IMR-90 (cell line): ENCODE measurements around the gene WFDC5. TPM values are rescaled to one million over a fixed set of nuclear protein-coding genes. Genes with fewer than 3 reads are reported as not detected.

Experiments
- ATAC-seq: fragments of 200-7000 bp; cut with Tn5 transposase; 2 replicates; pipeline ENCODE4 v1.9.1; 2020; ENCODE audit warnings: low read depth, mild to moderate bottlenecking, moderate library complexity
- BruUV-seq: library from RNA; stranded (reverse); fragments of 400-500 nt; replicated peaks from 2 replicates; lab custom pipeline; 2021; lab: Mats Ljungman, UMichigan
- CTCF ChIA-PET: fragments of 300-600 bp; formaldehyde crosslinking; extraction: SDS; loops from one replicate; lab custom pipeline; 2021; ENCODE audit warnings: antibody characterized with exemption; lab: Yijun Ruan, JAX
- POLR2A ChIA-PET: fragments of 300-600 bp; sonication (Branson Sonifier 250); formaldehyde crosslinking; loops from one replicate; lab custom pipeline; 2022; ENCODE audit warnings: antibody characterized with exemption; ENCODE audit not compliant: unreplicated experiment; lab: Charles Lee
- DNase-seq: peaks from one replicate; pipeline ENCODE4 v3.0.0; 2013
- H2AFZ ChIP-seq: replicated peaks from 2 replicates; pipeline ENCODE3; 2013; ENCODE audit warnings: low read length, mild to moderate bottlenecking; ENCODE audit not compliant: poor library complexity
- H2AK5ac ChIP-seq: 2 replicates; pipeline ENCODE4 v1.6.1; 2013; ENCODE audit warnings: low read depth, low read length, inconsistent platforms
- H2AK9ac ChIP-seq: replicated peaks from 2 replicates; pipeline ENCODE3; 2013; ENCODE audit warnings: mild to moderate bottlenecking, low read depth, low read length, moderate library complexity; ENCODE audit not compliant: poor library complexity
- H2BK120ac ChIP-seq: 2 replicates; pipeline ENCODE4 v1.6.1; 2013; ENCODE audit warnings: low read depth, low read length, inconsistent platforms
- H2BK15ac ChIP-seq: 3 replicates; pipeline ENCODE4 v1.6.1; 2013; ENCODE audit warnings: low read depth, low read length, inconsistent platforms
- H2BK20ac ChIP-seq: 2 replicates; pipeline ENCODE4 v1.6.1; 2013; ENCODE audit warnings: low read depth, mild to moderate bottlenecking, inconsistent platforms, low read length, moderate library complexity
- H2BK5ac ChIP-seq: 2 replicates; pipeline ENCODE4 v1.6.1; 2013; ENCODE audit warnings: mild to moderate bottlenecking, low read depth, low read length, inconsistent platforms; ENCODE audit not compliant: poor library complexity, severe bottlenecking
- H3K14ac ChIP-seq: replicated peaks from 2 replicates; pipeline ENCODE4 v1.6.1; 2013; ENCODE audit warnings: low read depth, low read length, inconsistent platforms
- H3K18ac ChIP-seq: 2 replicates; pipeline ENCODE4 v1.6.1; 2013; ENCODE audit warnings: low read depth, low read length, control low read depth
- H3K23ac ChIP-seq: 2 replicates; pipeline ENCODE4 v1.6.1; 2013; ENCODE audit warnings: low read depth, low read length, inconsistent platforms
- H3K27ac ChIP-seq: 2 replicates; pipeline ENCODE4 v1.5.1; 2013; ENCODE audit warnings: mild to moderate bottlenecking, control low read depth, low read length; ENCODE audit not compliant: insufficient read depth
- H3K27me3 ChIP-seq: 2 replicates; pipeline ENCODE4 v1.6.1; 2013; ENCODE audit warnings: low read length; ENCODE audit not compliant: control insufficient read depth, insufficient read depth
- H3K36me3 ChIP-seq: 2 replicates; pipeline ENCODE4 v1.6.1; 2013; ENCODE audit warnings: low read length, mixed read lengths; ENCODE audit not compliant: control insufficient read depth, insufficient read depth
- H3K4ac ChIP-seq: 2 replicates; pipeline ENCODE4 v1.6.1; 2013; ENCODE audit warnings: low read depth, low read length, inconsistent platforms
- H3K4me1 ChIP-seq: 2 replicates; pipeline ENCODE4 v1.6.1; 2013; ENCODE audit warnings: low read length, mixed read lengths; ENCODE audit not compliant: control insufficient read depth, insufficient read depth
- H3K4me2 ChIP-seq: 2 replicates; pipeline ENCODE4 v1.6.1; 2013; ENCODE audit warnings: low read depth, mild to moderate bottlenecking, control low read depth, low read length, moderate library complexity
- H3K4me3 ChIP-seq: 2 replicates; pipeline ENCODE4 v1.5.1; 2013; ENCODE audit warnings: low read depth, mild to moderate bottlenecking, control low read depth, low read length, moderate library complexity; ENCODE audit not compliant: insufficient read depth
- H3K56ac ChIP-seq: 2 replicates; pipeline ENCODE4 v1.6.1; 2013; ENCODE audit warnings: low read length, inconsistent platforms; ENCODE audit not compliant: insufficient read depth; ENCODE audit errors: extremely low read depth
- H3K79me1 ChIP-seq, 2 experiments: 2 replicates each; pipeline ENCODE4 v1.6.1; 2013; ENCODE audit warnings: low read length in 2 of 2, inconsistent platforms in 1 of 2, low read depth in 1 of 2
- H3K9ac ChIP-seq: 2 replicates; pipeline ENCODE4 v1.6.1; 2013; ENCODE audit warnings: low read depth, low read length, control low read depth
- H3K9me1 ChIP-seq: 2 replicates; pipeline ENCODE4 v1.6.1; 2013; ENCODE audit warnings: low read length, inconsistent platforms; ENCODE audit not compliant: insufficient read depth
- H3K9me3 ChIP-seq: 2 replicates; pipeline ENCODE4 v1.6.1; 2013; ENCODE audit warnings: low read length; ENCODE audit not compliant: control insufficient read depth, insufficient read depth
- H4K20me1 ChIP-seq: 2 replicates; pipeline ENCODE4 v1.6.1; 2013; ENCODE audit warnings: low read length, inconsistent platforms; ENCODE audit not compliant: insufficient read depth
- H4K5ac ChIP-seq: 2 replicates; pipeline ENCODE4 v1.6.1; 2013; ENCODE audit warnings: mild to moderate bottlenecking, low read depth, low read length, control low read depth
- H4K8ac ChIP-seq, 2 experiments: 2 replicates each; pipeline ENCODE4 v1.6.1; 2013; ENCODE audit warnings: low read depth in 2 of 2, low read length in 2 of 2, control low read depth in 1 of 2, inconsistent platforms in 1 of 2
- H4K91ac ChIP-seq: 2 replicates; pipeline ENCODE4 v1.6.1; 2013; ENCODE audit warnings: low read depth, low read length, inconsistent platforms; ENCODE audit not compliant: insufficient read depth
- FOS ChIP-seq: fragments of 150-350 bp; IDR thresholded peaks from 2 replicates; pipeline ENCODE4 v1.6.1; 2016; ENCODE audit warnings: low read depth, low read length
- whole genome bisulfite sequencing, 2 experiments: methylation state at CpG; one replicate each; pipeline versions ENCODE4 v1.1.5 to v1.1.7; 2013; ENCODE audit warnings: missing lambda C conversion rate in 2 of 2; ENCODE audit not compliant: insufficient read length in 1 of 2; ENCODE audit errors: extremely low coverage in 2 of 2; 5-methylcytosine and 5-hydroxymethylcytosine counted together
- dilution Hi-C: fragments of 300-500 bp; cut with HindIII; formaldehyde crosslinking; loops from one replicate; pipeline ENCODE4 v1.14.3; 2018; ENCODE audit warnings: low sequenced_read_pairs; ENCODE audit not compliant: unreplicated experiment
- in situ Hi-C: fragments of 300-500 bp; cut with MboI; formaldehyde crosslinking; loops from 3 replicates; pipeline ENCODE4 v1.14.3; 2019; ENCODE audit warnings: low sequenced_read_pairs, inconsistent platforms, mixed read lengths
- intact Hi-C: fragments of 100-400 bp; cut with micrococcal nuclease; formaldehyde crosslinking; loops from 2 replicates; pipeline ENCODE4 v1.10.0; 2022
- polyA plus RNA-seq, 3 experiments: library from polyadenylated mRNA; depleted of rRNA; stranded (reverse); fragments of >200 nt; gene quantifications; 2 replicates each; pipeline ENCODE4 v1.2.3, GENCODE V29; 2012; ENCODE audit warnings: low replicate concordance in 1 of 3
- total RNA-seq: library from RNA; depleted of rRNA; stranded (reverse); fragments of >200 nt; gene quantifications from 2 replicates; pipeline ENCODE4 v1.2.3, GENCODE V29; 2012

WFDC5 gene
- total and polyA plus RNA-seq, 2 of the 4 experiments (the other 2 are of a cell fraction) = not detected

DNA sequence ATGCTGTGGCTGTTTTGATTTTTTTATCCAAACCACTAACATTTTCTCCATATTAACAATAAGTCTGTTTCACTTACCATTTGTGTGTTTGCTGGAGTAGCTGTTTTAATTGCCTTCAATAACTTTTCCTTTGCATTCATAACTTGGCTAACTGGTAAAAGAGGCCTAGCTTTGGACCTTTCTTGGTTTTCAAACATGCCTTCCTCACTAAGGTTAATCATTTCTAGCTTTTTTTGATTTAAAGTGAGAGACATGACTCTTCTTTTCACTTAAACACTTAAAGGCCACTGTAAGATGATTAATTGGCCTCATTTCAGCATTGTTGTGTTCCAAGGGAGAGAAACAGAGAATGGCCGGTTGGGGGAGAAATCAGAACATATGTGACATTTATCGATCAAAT lies 6.4 kb upstream of the WFDC5 start:
- Histone ChIP-seq H4K91ac (no peak overlapping the region), H3K4ac (no peak overlapping the region), H2AFZ (no peak overlapping the region), H3K36me3 (no peaks in the 10 kb centered on the region), H4K8ac (no peak overlapping the region), H3K23ac (no peak overlapping the region), H3K27me3 (peaks cover 25% of the 10 kb centered on the region), H2BK20ac (no peak overlapping the region), H3K9me3 (no peaks in the 10 kb centered on the region), H2AK5ac (no peak overlapping the region), H3K4me2 (no peak overlapping the region), H2BK120ac (no peak overlapping the region), H3K27ac (no peak overlapping the region), H3K4me1 (no peaks in the 10 kb centered on the region), H3K4me3 (no peak overlapping the region), H4K5ac (no peak overlapping the region), H4K20me1 (no peaks in the 10 kb centered on the region), H3K9me1 (no peaks in the 10 kb centered on the region), H3K9ac (no peak overlapping the region), H3K18ac (no peak overlapping the region), H2BK5ac (no peak overlapping the region), H3K79me1 (no peaks in the 10 kb centered on the region), H2BK15ac (no peak overlapping the region), H2AK9ac (no peak overlapping the region), H3K56ac (no peak overlapping the region), H3K14ac (no peak overlapping the region)
- no TSS peak for BruUV-seq
- dilution Hi-C loops = no loop called here
- CTCF ChIA-PET = interaction anchor here (1.1 kb wide), 1 partner anchor 10 kb away, joined by 3 read pairs; no protein-coding TSS in a partner anchor
- intact Hi-C loops = loop anchor here (10.0 kb wide), 1 partner anchor 153 kb away; no protein-coding TSS in a partner anchor
- POLR2A ChIA-PET = no interaction called here
- no peak for TF ChIP-seq FOS
- no CpG with 5 or more reads among the region's 2 CpGs for WGBS, 2 experiments
- DNase-seq (no peak), ATAC-seq (no peak)
- in situ Hi-C loops = loop anchor here (25.0 kb wide), 1 partner anchor 166 kb away; no protein-coding TSS in a partner anchor
